Epithelial cell of proximal tubule (primary cell): ENCODE results near the gene C13orf42. TPM values are rescaled to one million over a fixed set of nuclear protein-coding genes. Genes with fewer than 3 reads are reported as not detected.

ENCODE experiments used
- DNase-seq: peaks from one replicate; pipeline ENCODE4 v3.0.0-alpha.2; 2011; ENCODE audit warnings: low read depth
- H3K4me3 ChIP-seq: 2 replicates; pipeline ENCODE4 v1.5.1; 2011; ENCODE audit warnings: low read depth, mild to moderate bottlenecking, low read length
- CTCF ChIP-seq: conservative IDR thresholded peaks from 2 replicates; pipeline ENCODE4 v1.5.1; 2012; ENCODE audit warnings: low read depth, mild to moderate bottlenecking, low read length
- total RNA-seq: library from RNA; depleted of rRNA; stranded (reverse); fragments of >200 nt; gene quantifications from 2 replicates; pipeline ENCODE4 v1.2.3, GENCODE V29; 2015

The C13orf42 gene
- total RNA-seq, 1 donor from 2014 or later: not detected

- no peak for TF ChIP-seq CTCF
- DNase-seq: no peak
- H3K4me3 ChIP-seq: no peak overlapping the region
Measured at GRCh38 chr13:51067210-51067701, 43.8 kb downstream of the C13orf42 start.

GRCh38 chr13:51066091-51066831 lies 44.8 kb downstream of the C13orf42 start:
- DNase-seq: peak; percentile 4
- no peak for TF ChIP-seq CTCF
- H3K4me3 ChIP-seq: no peak overlapping the region

- H3K4me3 ChIP-seq: no peak overlapping the region
- DNase-seq: no peak
- TF ChIP-seq CTCF: no peak
Measured at GRCh38 chr13:51065372-51066090, 45.5 kb downstream of the C13orf42 start.

GRCh38 chr13:51064753-51065152 lies 46.3 kb downstream of the C13orf42 start:
- no peak for TF ChIP-seq CTCF
- no peak overlapping the region for H3K4me3 ChIP-seq
- DNase-seq: no peak

GRCh38 chr13:51063909-51064308 lies 47.2 kb downstream of the C13orf42 start:
- TF ChIP-seq CTCF: no peak
- DNase-seq: no peak
- no peak overlapping the region for H3K4me3 ChIP-seq

- DNase-seq: no peak
- no peak overlapping the region for H3K4me3 ChIP-seq
- no peak for TF ChIP-seq CTCF
Measured at GRCh38 chr13:51058461-51059167, 52.5 kb downstream of the C13orf42 start.
